HG03064 (cell line): ENCODE data around the gene GNAS.
"Not testable (repeated sequence)": the region's sequence is repeated elsewhere in the genome, so short reads cannot be mapped to it uniquely, and the experiment has no call there.

Source experiments
- ATAC-seq: cut with Tn5 transposase; IDR thresholded peaks from one replicate; pipeline ENCODE4 v1.9.1; 2021; ENCODE audit warnings: low read depth; ENCODE audit not compliant: unreplicated experiment

Gene GNAS

DNA sequence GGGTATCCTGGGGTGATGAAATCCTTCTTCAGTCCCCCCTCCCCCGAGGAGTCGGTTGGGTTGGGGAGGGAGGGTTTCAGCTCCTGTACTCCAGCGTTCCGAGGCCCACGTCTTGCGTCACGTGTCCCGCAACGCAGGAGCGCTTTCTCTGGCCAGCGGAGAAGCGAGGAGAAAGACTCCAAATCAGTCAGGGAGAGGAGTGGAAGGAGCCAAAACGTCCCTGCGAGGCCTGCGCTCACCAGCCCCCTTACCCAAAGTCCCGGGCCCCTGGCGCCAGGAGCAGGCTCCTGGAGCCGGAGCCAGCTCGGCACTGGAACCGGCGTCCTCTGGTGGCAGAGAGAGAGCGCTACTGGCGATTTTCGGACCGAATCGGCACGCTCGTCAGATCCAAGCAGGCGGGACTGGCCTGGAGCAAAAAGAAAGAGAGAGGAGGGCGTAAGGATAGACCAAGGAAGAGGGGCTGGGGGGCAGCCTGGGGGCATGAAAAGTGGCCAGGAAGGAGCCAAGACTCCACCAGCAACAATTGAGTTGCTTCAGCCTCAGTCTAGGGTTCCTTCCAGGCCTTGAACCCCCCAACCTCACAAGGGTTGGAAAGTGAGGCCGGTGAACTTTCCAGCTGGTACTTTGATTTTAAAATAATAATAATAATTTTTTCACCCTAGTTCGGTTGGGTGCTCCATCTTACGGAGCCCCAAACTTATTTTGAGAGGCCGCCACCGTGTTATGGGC is at the start of gene GNAS:
TSS of gene GNAS (plus strand) at position 174 of the 729 bp plus-strand sequence.
- no peak for ATAC-seq

DNA sequence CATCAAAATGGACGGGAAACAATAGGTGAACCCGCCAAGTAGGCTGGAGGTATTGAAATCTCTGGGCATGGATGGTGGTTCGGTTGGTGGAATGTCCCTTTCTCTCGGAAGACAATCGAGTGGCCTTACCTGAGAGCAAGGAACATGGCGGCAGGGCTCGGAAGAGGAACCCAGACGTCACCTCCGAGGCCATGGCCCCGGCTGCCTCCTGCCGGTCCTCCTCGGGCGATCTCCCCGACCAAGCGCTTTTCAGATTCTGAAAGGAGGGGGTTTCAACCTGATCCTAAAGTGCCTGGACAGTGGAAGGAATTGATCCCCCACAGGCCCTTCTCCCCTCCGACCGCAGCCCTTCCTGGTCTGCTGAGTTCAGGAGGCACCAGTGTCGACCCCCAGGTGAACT is 49.0 kb upstream of the GNAS start:
- no peak for ATAC-seq

DNA sequence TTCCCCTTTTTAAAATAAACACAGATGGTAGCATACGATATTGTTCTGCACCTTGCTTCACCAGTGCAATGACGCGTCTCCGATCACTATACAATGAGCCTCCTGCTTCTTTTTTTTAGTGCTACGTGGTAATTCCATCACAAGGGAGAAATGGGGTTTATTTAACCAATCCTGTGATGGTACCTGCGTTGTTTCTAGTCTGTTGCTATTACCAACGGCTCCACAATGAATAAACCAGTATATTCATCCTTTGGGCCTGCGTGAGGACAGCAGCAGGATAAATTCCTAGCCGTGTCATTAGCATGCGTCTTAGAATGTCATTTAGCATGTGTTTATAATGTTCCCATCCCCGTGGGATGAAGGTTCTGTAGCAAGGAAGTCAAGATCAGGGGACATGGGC is 44.7 kb upstream of the GNAS start:
- ATAC-seq = no peak

DNA sequence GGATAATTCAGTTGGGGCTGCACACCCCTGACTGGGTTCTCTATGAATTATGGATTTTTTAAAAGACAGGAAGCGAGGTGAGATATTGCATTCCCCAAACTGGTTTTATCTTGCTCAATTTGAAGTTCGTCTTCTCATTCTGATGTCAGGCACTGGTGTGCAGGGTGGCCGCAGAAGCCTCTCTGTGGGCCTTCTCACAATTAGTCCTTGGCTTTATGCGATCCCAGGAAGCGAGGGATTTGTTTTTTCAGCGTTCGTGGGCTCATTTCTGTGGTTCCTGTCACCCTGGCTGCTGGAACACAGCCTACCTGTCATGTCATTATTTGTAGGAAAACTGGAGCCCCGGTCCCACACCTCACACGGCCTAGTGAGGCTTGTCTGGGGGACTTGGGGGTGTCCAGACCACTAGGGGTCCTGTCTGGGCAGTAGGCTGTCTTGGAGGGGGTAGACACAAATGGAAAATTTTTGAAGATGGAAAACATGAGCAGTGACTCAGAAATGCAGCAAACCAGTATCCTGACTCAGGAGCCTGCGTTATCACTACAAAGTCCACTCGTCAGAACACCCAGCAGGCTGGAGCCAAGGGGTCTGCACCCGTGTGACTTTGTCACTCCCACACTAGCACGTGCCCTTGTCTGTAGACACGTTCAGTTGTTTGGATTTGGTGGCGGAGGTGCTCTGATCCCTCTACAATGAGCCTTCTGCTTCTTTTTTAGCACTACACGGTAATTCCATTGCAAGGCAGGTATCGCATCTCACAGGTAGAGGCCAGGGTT is 44.1 kb upstream of the GNAS start:
- ATAC-seq = no peak

DNA sequence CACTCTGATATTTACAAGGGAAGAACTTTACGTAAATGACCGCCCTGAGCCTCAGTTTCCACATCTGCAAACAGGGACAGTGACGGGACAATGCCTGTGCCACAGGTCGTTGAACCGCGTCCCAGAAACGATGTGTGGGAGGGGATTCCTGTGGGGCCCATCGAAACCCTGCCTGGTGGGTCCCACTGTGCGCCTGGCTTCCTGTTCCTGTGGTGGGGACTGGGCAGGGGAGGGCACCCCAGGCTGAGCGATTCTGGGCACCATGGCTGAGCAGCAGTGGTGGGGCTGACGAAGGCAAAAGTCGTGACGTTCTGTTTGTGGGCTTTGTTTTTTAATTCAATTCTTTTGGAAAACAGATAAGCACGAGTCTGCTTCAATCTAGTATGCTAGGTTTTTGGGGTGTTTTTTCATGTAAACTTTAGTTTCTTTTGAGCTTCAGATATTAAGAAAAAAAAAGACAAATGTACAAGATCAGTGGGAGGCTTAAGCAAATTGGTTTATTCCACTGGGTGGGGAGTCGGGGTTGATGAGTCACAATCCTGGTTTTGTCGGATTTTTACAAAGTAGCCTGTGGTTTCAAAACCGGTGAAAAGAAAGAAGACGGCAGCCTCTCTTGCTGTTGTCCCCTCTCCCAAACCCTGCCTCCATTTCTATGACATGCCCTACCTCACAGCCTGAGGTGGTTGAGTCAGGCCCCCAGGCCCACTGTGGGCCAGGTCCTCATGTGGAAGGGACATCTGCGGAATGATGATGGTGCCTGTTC is 42.2 kb upstream of the GNAS start:
- ATAC-seq = no peak

DNA sequence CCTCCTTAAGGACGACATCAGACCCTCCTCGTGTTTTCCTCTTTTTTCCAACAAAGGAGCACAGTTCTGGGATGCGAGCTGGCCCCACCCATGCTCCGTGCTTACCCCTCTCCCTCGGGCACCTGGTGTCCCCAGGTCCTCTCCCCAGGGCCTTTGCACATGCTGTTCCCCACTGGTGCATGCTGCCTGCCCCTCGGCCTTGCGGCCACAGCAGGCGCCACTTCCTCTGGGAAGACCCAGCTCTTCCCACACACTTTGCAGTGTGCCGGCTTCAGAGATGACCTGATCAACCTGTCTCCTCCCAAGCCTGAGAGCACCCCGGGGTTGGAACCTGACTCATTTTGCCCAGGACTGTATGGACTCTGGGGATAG is 41.7 kb upstream of the GNAS start:
- no peak for ATAC-seq

DNA sequence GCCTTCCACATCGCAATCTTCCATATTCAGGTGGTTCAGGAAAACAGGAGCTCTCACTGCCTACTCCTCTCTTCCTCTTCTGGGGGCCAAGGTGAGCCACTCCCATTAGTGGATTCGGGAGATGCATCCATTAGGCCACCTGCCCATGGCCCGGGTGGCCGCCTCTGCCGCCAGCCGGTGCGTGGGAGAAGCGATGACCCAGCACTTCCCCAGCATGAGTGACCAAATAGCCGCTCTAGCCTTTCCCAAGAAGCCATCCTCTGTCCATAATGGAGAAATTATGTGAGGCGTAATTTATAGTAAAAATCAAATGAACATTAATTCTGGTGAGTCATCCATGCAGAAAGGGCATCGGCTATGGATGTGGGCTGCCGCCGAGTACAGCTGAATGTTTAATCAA is 41.2 kb upstream of the GNAS start:
- no peak for ATAC-seq

DNA sequence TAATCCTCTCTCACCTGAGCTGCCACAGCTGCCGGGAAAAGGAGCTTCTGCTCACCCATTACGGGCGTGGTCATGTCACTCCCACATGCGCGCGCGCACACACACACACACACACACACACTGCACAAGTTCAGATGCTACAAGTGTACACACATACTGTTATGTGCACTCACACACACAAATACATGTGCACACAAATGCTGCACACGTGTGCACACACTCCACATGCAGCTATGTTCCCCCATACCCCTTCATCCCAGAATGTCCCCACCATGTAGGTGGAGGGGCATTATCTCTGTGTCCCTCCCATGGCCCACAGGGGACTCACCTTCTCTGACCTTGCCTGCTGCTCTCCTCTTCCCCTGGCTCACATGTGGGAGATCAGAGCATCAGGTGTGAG is 39.1 kb upstream of the GNAS start:
- no peak for ATAC-seq

DNA sequence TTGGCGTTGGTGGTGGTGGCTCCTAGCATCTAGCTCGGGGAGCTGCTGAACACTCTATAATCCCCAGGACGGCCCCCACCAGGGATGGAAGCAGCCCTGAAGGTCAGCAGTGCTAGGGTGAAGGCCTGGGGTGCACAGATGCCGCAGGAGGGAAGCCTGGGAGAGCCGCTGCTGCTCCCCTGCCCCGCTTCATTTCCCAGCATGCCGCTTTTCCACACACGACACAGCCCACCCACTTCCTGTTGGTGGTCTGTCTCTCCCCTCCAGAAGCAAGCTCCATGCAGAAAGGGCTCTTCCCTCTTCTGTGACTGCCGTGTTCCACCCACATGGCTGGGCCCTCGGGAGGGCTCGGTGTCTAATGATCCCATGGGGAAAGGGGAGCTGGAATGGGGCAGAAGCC is 37.1 kb upstream of the GNAS start:
- no peak for ATAC-seq

DNA sequence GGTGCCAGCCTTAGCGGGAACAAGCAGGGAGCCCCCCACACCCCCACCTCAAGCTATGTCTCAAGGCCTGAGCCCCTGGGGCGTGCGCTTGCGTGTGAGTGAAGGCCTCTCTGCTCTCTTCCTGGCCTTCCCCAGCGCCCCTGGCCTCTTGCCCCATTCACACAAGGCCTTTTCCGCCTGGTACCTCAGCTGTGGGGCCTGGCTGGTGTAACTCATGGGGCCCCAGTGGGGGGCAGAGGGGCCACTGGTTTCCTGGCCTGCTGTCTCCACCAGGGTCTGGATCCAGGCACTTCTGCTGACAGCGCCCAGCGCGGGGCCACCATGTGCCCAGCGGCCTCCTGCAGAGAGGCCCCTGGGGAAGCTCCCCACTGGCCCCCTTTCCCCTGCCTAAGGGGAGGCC is 36.5 kb upstream of the GNAS start:
- no peak for ATAC-seq

DNA sequence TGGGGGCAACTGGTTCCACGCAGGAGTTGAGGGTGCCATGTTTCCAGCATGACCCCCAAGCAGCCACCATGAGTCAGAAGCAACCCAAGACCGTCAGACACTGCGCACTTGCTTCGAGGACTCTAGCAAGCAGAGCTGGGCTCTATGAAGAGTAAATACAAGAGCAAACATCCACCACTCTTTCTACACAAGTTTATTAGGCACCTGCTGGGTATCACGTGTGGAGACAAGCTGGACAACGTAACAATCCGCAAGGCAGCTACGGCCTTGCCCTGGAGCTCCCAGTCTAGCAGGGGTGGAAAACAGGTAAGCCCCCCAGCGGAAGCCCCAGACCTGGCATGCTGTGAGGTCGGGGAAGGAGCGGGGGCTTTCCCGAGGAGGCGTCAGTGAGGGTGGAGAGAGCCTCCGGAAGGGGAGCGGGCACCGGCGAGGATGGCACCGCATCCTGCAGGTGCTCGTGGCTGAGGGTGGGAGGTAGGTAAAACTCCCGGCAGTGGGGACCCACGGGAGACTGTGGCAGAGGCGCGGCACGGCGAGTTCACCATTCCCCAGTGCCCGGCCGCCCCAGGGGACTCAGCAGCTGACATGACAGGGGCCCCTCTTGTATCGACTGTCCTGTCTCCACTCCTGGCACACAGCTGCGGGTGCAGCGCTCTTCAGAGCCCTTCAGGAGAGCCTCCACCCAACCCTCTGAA is 35.4 kb upstream of the GNAS start:
- ATAC-seq = no peak

DNA sequence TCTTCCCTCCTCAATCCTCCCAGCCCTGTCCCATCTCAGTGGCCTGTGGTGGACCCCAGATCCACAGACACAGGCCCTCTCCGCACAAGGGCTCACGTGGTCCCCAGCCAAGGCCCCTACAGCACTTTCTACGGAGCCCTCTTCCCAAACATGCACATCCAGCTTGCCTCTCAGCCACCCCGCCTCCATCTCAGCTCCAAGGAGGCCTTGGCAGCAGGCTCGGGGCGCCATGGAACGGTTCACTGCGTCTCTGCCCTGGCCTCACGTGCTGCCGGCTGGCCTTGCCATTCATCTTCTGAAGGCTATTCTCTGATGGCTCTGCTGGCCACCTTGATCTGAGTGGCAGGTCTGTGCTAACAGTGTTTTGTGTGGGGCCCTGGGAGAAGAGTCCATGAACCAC is 34.8 kb upstream of the GNAS start:
- no peak for ATAC-seq

DNA sequence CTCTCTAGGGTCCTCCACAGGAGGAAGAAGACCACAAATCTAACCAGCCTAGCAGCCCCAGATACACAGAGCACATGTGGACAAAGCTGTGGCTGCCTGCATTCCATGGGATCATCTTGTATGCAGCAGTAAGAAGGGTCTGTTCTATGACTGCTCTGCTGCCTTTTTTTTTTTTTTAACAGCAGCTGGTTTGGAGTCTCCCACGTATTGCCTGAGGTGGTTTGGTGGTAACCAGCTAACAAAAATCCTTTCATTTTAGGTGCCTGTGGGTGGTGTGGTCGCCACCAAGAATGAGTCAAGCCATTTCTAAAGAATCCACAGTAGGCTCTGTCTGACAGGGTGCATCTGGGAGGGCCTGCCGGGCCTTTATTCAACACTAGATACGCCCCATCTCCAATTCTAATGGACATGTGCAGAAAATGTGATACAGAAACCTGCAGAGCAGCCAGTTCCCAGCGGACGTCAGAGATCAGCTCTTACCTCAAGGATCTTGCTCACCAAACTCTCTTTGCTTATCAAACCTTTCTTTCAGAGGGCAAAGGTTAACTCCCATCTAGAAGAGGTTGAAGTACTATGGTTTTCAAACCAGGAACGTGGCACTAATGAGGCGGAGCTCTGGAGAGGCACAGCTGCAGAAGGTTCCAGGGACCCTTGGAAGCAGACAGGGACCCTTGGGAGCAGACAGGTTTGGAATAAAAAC is 33.8 kb upstream of the GNAS start:
- ATAC-seq = no peak

DNA sequence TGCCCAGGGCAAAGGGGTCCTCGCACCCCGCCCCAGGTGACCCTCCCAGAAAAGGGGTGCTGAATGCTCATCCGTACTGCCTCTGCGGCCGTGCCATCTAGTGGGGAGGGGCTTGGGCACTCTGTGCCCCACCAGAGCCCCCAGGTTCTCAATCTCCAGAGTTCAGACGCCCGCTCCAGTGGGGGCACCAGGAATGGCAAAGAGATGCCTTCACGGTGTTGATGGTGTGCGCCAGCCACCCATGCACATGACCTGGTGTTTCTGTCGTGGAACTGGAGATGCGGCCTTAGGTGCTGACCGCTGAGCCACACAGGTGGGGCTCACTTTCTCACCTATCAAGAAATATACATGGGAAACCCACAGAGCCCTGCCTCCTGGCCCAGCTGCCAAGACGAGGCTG is 32.6 kb upstream of the GNAS start:
- ATAC-seq = no peak

DNA sequence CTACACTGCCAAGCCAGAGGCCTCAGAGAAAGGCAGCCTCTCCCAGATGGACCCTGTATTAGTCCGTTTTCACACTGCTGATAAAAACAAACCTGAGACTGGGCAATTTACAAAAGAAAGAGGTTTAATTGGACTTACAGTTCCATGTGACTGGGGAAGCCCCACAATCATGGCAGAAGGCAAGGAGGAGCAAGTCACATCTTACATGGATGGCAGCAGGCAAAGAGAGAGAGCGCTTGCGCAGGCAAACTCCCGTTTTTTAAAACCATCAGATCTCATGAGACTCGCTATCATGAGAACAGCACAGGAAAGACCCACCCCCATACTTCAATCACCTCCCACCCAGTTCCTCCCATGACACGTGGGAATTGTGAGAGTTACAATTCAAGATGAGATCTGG is 32.0 kb upstream of the GNAS start:
- not testable (repeated sequence) for ATAC-seq

DNA sequence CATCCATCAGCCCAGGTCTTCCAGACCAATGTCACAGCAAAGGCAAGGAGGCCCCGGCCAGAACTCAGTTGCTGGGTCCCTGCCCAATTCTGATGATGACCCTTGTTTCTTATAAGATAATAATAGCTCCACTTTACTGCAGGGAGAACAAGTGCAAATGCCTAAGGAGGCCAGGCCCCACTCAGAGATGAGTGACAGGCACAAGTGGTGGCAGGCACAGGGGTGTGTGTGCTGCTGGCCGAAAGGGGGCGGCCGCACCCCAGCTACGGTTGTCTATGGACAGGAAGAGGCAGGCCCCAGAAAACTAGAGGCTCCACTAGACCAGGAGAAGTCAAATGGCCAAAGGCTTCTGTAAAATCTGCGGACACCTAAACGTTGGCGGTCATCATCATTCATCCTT is 30.4 kb upstream of the GNAS start:
- no peak for ATAC-seq

DNA sequence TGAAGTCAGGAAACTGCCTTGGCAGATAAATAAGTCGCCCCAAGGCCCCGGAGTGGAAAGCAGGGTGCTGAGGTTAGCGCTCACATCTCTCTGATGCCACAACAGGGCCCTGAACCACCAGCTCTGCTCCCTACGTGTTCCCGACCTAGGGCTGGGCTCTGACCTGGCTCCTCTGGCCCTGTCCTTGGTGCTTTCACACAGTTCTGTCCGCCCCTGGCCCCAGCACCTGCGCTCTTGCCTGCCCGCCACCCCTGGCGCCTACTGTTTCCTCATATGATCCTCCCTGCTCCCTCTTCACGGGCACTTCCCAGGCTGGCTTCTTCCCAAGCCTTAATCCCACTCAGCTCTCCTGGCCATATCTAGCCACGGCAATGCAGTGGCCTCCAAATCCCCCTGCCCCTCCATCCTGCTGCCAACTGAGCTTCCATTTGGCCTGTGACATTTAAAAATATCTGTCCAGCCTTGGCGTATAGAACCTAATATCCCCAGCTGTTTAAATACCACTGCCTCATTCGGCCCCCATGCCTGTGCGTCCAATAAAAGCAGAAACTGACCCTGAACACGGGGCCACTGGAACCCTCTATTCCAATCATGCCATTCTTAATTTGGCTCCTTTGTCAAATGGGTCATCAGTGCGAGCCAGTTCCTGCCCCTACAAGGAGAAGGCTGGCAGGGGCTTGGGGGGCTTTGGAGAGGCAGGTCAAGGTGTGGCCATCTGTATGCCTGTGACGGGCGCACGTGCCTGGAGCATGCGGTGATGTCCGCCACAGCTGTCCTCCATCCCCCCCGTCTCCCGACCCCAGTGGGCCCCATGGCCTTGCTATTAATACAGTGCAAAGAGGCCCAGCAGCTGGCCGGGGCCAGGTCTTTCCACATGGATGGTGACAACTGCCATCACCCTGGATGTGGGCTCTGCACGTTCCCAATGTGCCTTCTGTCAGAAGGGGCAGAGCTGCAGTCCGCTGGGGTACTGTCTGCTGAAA is 29.5 kb upstream of the GNAS start:
- ATAC-seq = no peak

DNA sequence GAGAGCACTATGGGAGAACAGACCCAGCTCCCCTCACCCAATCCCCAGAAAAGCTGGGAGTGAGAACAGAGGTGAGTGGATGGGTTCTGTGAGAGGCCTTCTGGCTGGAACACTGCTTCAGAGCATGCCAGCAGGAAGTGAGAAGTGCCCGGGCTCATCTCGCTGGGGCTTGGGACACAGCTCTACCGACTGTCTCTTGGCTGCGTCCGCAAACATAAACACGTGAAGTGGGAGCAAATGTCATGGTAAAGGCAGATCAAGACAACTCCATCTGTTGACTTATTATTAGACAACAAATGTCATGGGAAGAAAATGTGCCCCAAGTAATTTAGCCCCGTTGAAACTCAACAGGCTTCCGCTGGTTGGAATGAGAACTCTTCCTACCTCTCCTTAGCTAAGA is 27.7 kb upstream of the GNAS start:
- ATAC-seq = no peak

DNA sequence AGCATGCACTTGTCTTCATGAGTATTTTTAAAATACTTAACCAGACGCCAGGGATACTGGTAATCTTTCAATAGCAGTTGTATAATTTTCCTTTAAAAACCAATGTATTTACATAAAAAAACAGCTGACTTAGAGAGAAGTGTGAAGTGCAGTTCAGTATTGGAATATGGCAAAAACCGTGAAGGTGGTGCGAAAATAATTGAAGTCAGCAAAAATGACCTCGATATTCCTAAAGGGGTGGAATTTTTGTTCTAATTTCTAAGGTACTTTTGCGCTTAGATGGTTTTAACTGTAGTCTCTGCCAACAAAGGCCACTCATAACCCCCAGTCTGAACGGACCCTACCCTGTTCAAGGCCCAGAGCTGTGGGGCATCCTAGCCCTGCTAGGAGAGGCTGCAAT is 27.1 kb upstream of the GNAS start:
- no peak for ATAC-seq
